Trophoblast cell (in vitro differentiated cells and primary cell): ENCODE results near the gene VSIG10.
A peak's percentile ranks its signal among the peaks of the same experiment; 100 is the strongest.

Experiments
- DNase-seq, 2 donors: peaks; one replicate each; pipeline ENCODE4 v3.0.0-alpha.2; 2016
- H2AFZ ChIP-seq: 2 replicates; pipeline ENCODE4 v1.6.1; 2013; ENCODE audit warnings: low read length, moderate library complexity, mild to moderate bottlenecking; ENCODE audit not compliant: insufficient read depth, poor library complexity
- H2AK5ac ChIP-seq: 2 replicates; pipeline ENCODE4 v1.6.1; 2013; ENCODE audit warnings: mild to moderate bottlenecking, low read length
- H2BK120ac ChIP-seq: 2 replicates; pipeline ENCODE4 v1.6.1; 2013; ENCODE audit warnings: low read length, mild to moderate bottlenecking, moderate library complexity; ENCODE audit not compliant: insufficient read depth, poor library complexity
- H2BK12ac ChIP-seq: 2 replicates; pipeline ENCODE4 v1.6.1; 2013; ENCODE audit warnings: mild to moderate bottlenecking, low read length, moderate library complexity
- H2BK5ac ChIP-seq: 2 replicates; pipeline ENCODE4 v1.6.1; 2013; ENCODE audit warnings: low read length, low read depth, moderate library complexity, mild to moderate bottlenecking; ENCODE audit not compliant: poor library complexity
- H3K14ac ChIP-seq: 2 replicates; pipeline ENCODE4 v1.6.1; 2013; ENCODE audit warnings: mild to moderate bottlenecking, low read length
- H3K18ac ChIP-seq: 2 replicates; pipeline ENCODE4 v1.6.1; 2013; ENCODE audit warnings: mild to moderate bottlenecking, low read length
- H3K23ac ChIP-seq: 2 replicates; pipeline ENCODE4 v1.6.1; 2013; ENCODE audit warnings: low read length
- H3K27ac ChIP-seq: 2 replicates; pipeline ENCODE4 v1.5.1; 2013; ENCODE audit warnings: low read depth, mild to moderate bottlenecking, inconsistent platforms, low read length, moderate library complexity
- H3K27me3 ChIP-seq: 2 replicates; pipeline ENCODE4 v1.6.1; 2013; ENCODE audit warnings: inconsistent platforms, mild to moderate bottlenecking, low read length, moderate library complexity; ENCODE audit not compliant: insufficient read depth
- H3K36me3 ChIP-seq, 2 experiments: 1 replicate in 1 of 2; 2 replicates in 1 of 2; pipeline ENCODE4 v1.6.1; 2013; ENCODE audit warnings: low read length in 2 of 2, mild to moderate bottlenecking in 2 of 2, moderate library complexity in 1 of 2; ENCODE audit not compliant: insufficient read depth in 2 of 2, control insufficient read depth in 1 of 2
- H3K4ac ChIP-seq: 2 replicates; pipeline ENCODE4 v1.6.1; 2013; ENCODE audit warnings: low read depth, mild to moderate bottlenecking, low read length, moderate library complexity
- H3K4me1 ChIP-seq, 2 experiments: 1 replicate in 1 of 2; 2 replicates in 1 of 2; pipeline ENCODE4 v1.6.1; 2013; ENCODE audit warnings: low read length in 2 of 2, mild to moderate bottlenecking in 2 of 2, moderate library complexity in 1 of 2; ENCODE audit not compliant: insufficient read depth in 2 of 2, control insufficient read depth in 1 of 2
- H3K4me2 ChIP-seq: 2 replicates; pipeline ENCODE4 v1.6.1; 2013; ENCODE audit warnings: inconsistent platforms, mild to moderate bottlenecking, low read length, moderate library complexity
- H3K4me3 ChIP-seq: 2 replicates; pipeline ENCODE4 v1.5.1; 2013; ENCODE audit warnings: mild to moderate bottlenecking, low read depth, low read length, inconsistent platforms
- H3K79me1 ChIP-seq: one replicate; pipeline ENCODE4 v1.6.1; 2013; ENCODE audit warnings: low read length
- H3K79me2 ChIP-seq: 2 replicates; pipeline ENCODE4 v1.6.1; 2013; ENCODE audit warnings: low read length, mild to moderate bottlenecking; ENCODE audit not compliant: control insufficient read depth, insufficient read depth, poor library complexity
- H3K9ac ChIP-seq: 2 replicates; pipeline ENCODE4 v1.6.1; 2013; ENCODE audit warnings: mild to moderate bottlenecking, low read length
- H3K9me3 ChIP-seq: 2 replicates; pipeline ENCODE4 v1.6.1; 2013; ENCODE audit warnings: low read depth, mild to moderate bottlenecking, control low read depth, inconsistent platforms, low read length; ENCODE audit not compliant: insufficient read depth
- H4K12ac ChIP-seq: 2 replicates; pipeline ENCODE4 v1.6.1; 2013; ENCODE audit warnings: low read depth, mild to moderate bottlenecking, low read length, moderate library complexity
- H4K8ac ChIP-seq: 2 replicates; pipeline ENCODE4 v1.6.1; 2013; ENCODE audit warnings: low read depth, mild to moderate bottlenecking, low read length, moderate library complexity
- H4K91ac ChIP-seq: one replicate; pipeline ENCODE4 v1.6.1; 2013; ENCODE audit warnings: low read depth, mild to moderate bottlenecking, low read length, moderate library complexity
- WGBS: extraction: QIAGEN DNeasy Blood & Tissue Kit; methylation state at CpG from one replicate; pipeline ENCODE4 v1.1.7; 2013; ENCODE audit warnings: missing lambda C conversion rate; ENCODE audit not compliant: insufficient read length, insufficient coverage; ENCODE audit errors: extremely low coverage; 5-methylcytosine and 5-hydroxymethylcytosine counted together

Gene VSIG10

GRCh38 chr12:118058227-118058626 lies 45.6 kb downstream of the VSIG10 start:
- no peaks in the 10 kb centered on the region for H3K27me3 ChIP-seq
- no peak overlapping the region for H4K91ac ChIP-seq
- no CpG with 5 or more reads among the region's 7 CpGs for WGBS
- H3K4me2 ChIP-seq, result no peak overlapping the region
- no peak overlapping the region for H2AFZ ChIP-seq
- peaks cover 6 to 13% of the 10 kb centered on the region in 2 experiments for H3K4me1 ChIP-seq
- no peak overlapping the region for H3K14ac ChIP-seq
- H3K23ac ChIP-seq, result no peak overlapping the region
- no peak overlapping the region for H3K4me3 ChIP-seq
- no peak overlapping the region for H3K9ac ChIP-seq
- no peak overlapping the region for H3K27ac ChIP-seq
- no peak overlapping the region for H2BK120ac ChIP-seq
- no peaks in the 10 kb centered on the region for H3K9me3 ChIP-seq
- H2BK12ac ChIP-seq, result no peak overlapping the region
- H3K79me1 ChIP-seq, result peaks cover 20% of the 10 kb centered on the region
- no peak for DNase-seq
- no peak overlapping the region for H4K8ac ChIP-seq
- no peak overlapping the region for H2AK5ac ChIP-seq
- H3K36me3 ChIP-seq, result peaks cover 0 to 2% of the 10 kb centered on the region in 2 experiments
- peaks cover 15% of the 10 kb centered on the region for H3K79me2 ChIP-seq
- no peak overlapping the region for H3K18ac ChIP-seq
- peak overlapping the region; percentile 77 for H3K4ac ChIP-seq
- H4K12ac ChIP-seq, result no peak overlapping the region
- no peak overlapping the region for H2BK5ac ChIP-seq

GRCh38 chr12:118055865-118056773 lies 47.7 kb downstream of the VSIG10 start:
- H3K9ac ChIP-seq, result peak overlapping the region; percentile 33
- WGBS, result 100% methylated on average over 1 of the region's 13 CpGs
- H4K8ac ChIP-seq, result no peak overlapping the region
- H2AK5ac ChIP-seq, result no peak overlapping the region
- H2BK12ac ChIP-seq, result no peak overlapping the region
- H3K4ac ChIP-seq, result no peak overlapping the region
- H3K27me3 ChIP-seq, result no peaks in the 10 kb centered on the region
- H3K14ac ChIP-seq, result no peak overlapping the region
- H3K9me3 ChIP-seq, result no peaks in the 10 kb centered on the region
- no peak overlapping the region for H2AFZ ChIP-seq
- H4K12ac ChIP-seq, result no peak overlapping the region
- no peak overlapping the region for H3K23ac ChIP-seq
- DNase-seq, result no peak
- no peak overlapping the region for H2BK5ac ChIP-seq
- no peak overlapping the region for H4K91ac ChIP-seq
- peaks cover 10% of the 10 kb centered on the region for H3K79me1 ChIP-seq
- no peak overlapping the region for H2BK120ac ChIP-seq
- peaks cover 6 to 19% of the 10 kb centered on the region in 2 experiments for H3K4me1 ChIP-seq
- peaks cover 2 to 3% of the 10 kb centered on the region in 2 experiments for H3K36me3 ChIP-seq
- no peak overlapping the region for H3K4me2 ChIP-seq
- no peak overlapping the region for H3K4me3 ChIP-seq
- H3K18ac ChIP-seq, result no peak overlapping the region
- H3K79me2 ChIP-seq, result peaks cover 7% of the 10 kb centered on the region
- no peak overlapping the region for H3K27ac ChIP-seq

GRCh38 chr12:118055144-118055557 lies 48.7 kb downstream of the VSIG10 start:
- peak in 1 of 2 donors; percentile 73 for DNase-seq
- Histone ChIP-seq H3K4ac (no peak overlapping the region), H3K79me2 (peaks cover 2% of the 10 kb centered on the region), H3K23ac (no peak overlapping the region), H2AK5ac (no peak overlapping the region), H3K79me1 (peaks cover 4% of the 10 kb centered on the region), H3K14ac (no peak overlapping the region), H3K9ac (no peak overlapping the region), H3K27ac (no peak overlapping the region), H2AFZ (no peak overlapping the region), H3K27me3 (no peaks in the 10 kb centered on the region), H4K8ac (no peak overlapping the region), H2BK5ac (no peak overlapping the region), H3K4me2 (no peak overlapping the region), H3K4me3 (no peak overlapping the region), H3K36me3 (peaks cover 6 to 9% of the 10 kb centered on the region in 2 experiments), H2BK120ac (no peak overlapping the region), H4K91ac (no peak overlapping the region), H3K9me3 (no peaks in the 10 kb centered on the region), H3K4me1 (peaks cover 6 to 16% of the 10 kb centered on the region in 2 experiments), H3K18ac (no peak overlapping the region), H2BK12ac (no peak overlapping the region), H4K12ac (no peak overlapping the region)
- no CpG with 5 or more reads among the region's 2 CpGs for WGBS

- no CpG with 5 or more reads among the region's 10 CpGs for WGBS
- Histone ChIP-seq H3K36me3 (peaks cover 10 to 15% of the 10 kb centered on the region in 2 experiments), H2BK12ac (peak overlapping the region; percentile 41), H4K91ac (peak overlapping the region; percentile 20), H4K12ac (no peak overlapping the region), H3K14ac (peak overlapping the region; percentile 38), H3K23ac (no peak overlapping the region), H2BK5ac (no peak overlapping the region), H3K18ac (no peak overlapping the region), H3K9ac (no peak overlapping the region), H2AFZ (no peak overlapping the region), H2AK5ac (no peak overlapping the region), H3K4me1 (peaks cover 6 to 12% of the 10 kb centered on the region in 2 experiments), H3K79me2 (no peaks in the 10 kb centered on the region), H4K8ac (no peak overlapping the region), H3K4ac (no peak overlapping the region), H2BK120ac (peak overlapping the region; percentile 14), H3K4me2 (no peak overlapping the region), H3K9me3 (no peaks in the 10 kb centered on the region), H3K79me1 (peaks cover 4% of the 10 kb centered on the region), H3K4me3 (no peak overlapping the region), H3K27ac (peak overlapping the region; percentile 31), H3K27me3 (no peaks in the 10 kb centered on the region)
- peak in 1 of 2 donors; percentile 10 for DNase-seq
Measured at GRCh38 chr12:118053071-118053985, 50.5 kb downstream of the VSIG10 start.
